OCI-LY7 (cell line): ENCODE data around the gene SMPD3. TPM values are rescaled to one million over a fixed set of nuclear protein-coding genes. Genes with fewer than 3 reads are reported as not detected.

ENCODE experiments used
- BruUV-seq: library from RNA; stranded (reverse); fragments of 400-500 nt; replicated peaks from 2 replicates; lab custom pipeline; 2021; lab: Mats Ljungman, UMichigan
- CTCF ChIA-PET: fragments of 300-600 bp; sonication (Branson Sonifier 250); formaldehyde crosslinking; loops from one replicate; lab custom pipeline; 2022; ENCODE audit warnings: antibody characterized with exemption; ENCODE audit not compliant: unreplicated experiment; lab: Charles Lee
- POLR2A ChIA-PET: fragments of 300-600 bp; sonication (Branson Sonifier 250); formaldehyde crosslinking; loops from one replicate; lab custom pipeline; 2022; ENCODE audit warnings: antibody characterized with exemption; lab: Charles Lee
- DNase-seq: peaks from one replicate; pipeline ENCODE4 v3.0.0-alpha.2; 2015; ENCODE audit warnings: low spot score
- H2AFZ ChIP-seq: fragments of 200-600 bp; sonication (generic), shearing (Covaris generic); 2 replicates; pipeline ENCODE4 v1.6.1; 2014; ENCODE audit warnings: mild to moderate bottlenecking, antibody characterized with exemption, low read length, moderate library complexity
- H3K27ac ChIP-seq: fragments of 200-600 bp; sonication (generic); 2 replicates; pipeline ENCODE4 v1.5.1; 2014; ENCODE audit warnings: mixed run types, low read depth, mild to moderate bottlenecking, moderate library complexity, low read length, inconsistent platforms; ENCODE audit not compliant: poor library complexity, severe bottlenecking
- H3K36me3 ChIP-seq: fragments of 200-600 bp; sonication (generic); 2 replicates; pipeline ENCODE4 v1.6.1; 2014; ENCODE audit warnings: mild to moderate bottlenecking, antibody characterized with exemption, low read length, moderate library complexity, mixed read lengths; ENCODE audit not compliant: insufficient read depth
- H3K4me1 ChIP-seq: fragments of 200-600 bp; sonication (generic); 2 replicates; pipeline ENCODE4 v1.5.1; 2014; ENCODE audit warnings: mild to moderate bottlenecking, low read length; ENCODE audit not compliant: insufficient read depth, poor library complexity, severe bottlenecking
- H3K4me2 ChIP-seq: fragments of 200-600 bp; sonication (generic); 2 replicates; pipeline ENCODE4 v1.6.1; 2014; ENCODE audit warnings: mild to moderate bottlenecking, low read length
- H3K4me3 ChIP-seq: fragments of 200-600 bp; sonication (generic); 2 replicates; pipeline ENCODE4 v1.5.1; 2014; ENCODE audit warnings: mild to moderate bottlenecking, low read depth, low read length; ENCODE audit not compliant: poor library complexity, severe bottlenecking
- H3K79me2 ChIP-seq: fragments of 200-600 bp; sonication (generic); 2 replicates; pipeline ENCODE4 v1.6.1; 2016; ENCODE audit warnings: low read depth, mild to moderate bottlenecking, low read length, moderate library complexity, mixed read lengths; ENCODE audit not compliant: insufficient read depth
- H3K9me2 ChIP-seq: fragments of 200-600 bp; sonication (generic); 2 replicates; pipeline ENCODE4 v1.6.1; 2016; ENCODE audit warnings: mild to moderate bottlenecking, low read length, mixed read lengths; ENCODE audit not compliant: insufficient read depth
- H3K9me3 ChIP-seq: fragments of 200-600 bp; sonication (generic); 2 replicates; pipeline ENCODE4 v1.6.1; 2014; ENCODE audit warnings: mild to moderate bottlenecking, mixed run types, low read length, mixed read lengths
- H4K20me1 ChIP-seq: fragments of 200-600 bp; sonication (generic); 2 replicates; pipeline ENCODE4 v1.6.1; 2014; ENCODE audit warnings: mild to moderate bottlenecking, antibody characterized with exemption, low read length, moderate library complexity, mixed read lengths; ENCODE audit not compliant: insufficient read depth
- CTCF ChIP-seq: fragments of 200-600 bp; sonication (generic); conservative IDR thresholded peaks from 2 replicates; pipeline ENCODE4 v1.5.1; 2014; ENCODE audit warnings: mild to moderate bottlenecking, antibody characterized with exemption, low read length, moderate library complexity, mixed read lengths
- EZH2phosphoT487 ChIP-seq: fragments of 200-600 bp; sonication (generic); IDR thresholded peaks from 2 replicates; pipeline ENCODE4 v1.6.1; 2018; ENCODE audit warnings: low read depth, borderline replicate concordance, mild to moderate bottlenecking, mixed run types, antibody characterized with exemption, low read length, moderate library complexity, mixed read lengths
- intact Hi-C: fragments of 100-400 bp; cut with micrococcal nuclease; formaldehyde crosslinking; loops from one replicate; pipeline ENCODE4 v1.10.0; 2022; ENCODE audit not compliant: unreplicated experiment
- total RNA-seq, 2 experiments: library from RNA; depleted of rRNA in 1 of 2; stranded (reverse); fragments of >200 nt in 1 of 2; shearing (Covaris generic) in 1 of 2; gene quantifications; 2 replicates each; pipeline ENCODE4 v1.2.3, GENCODE V29; 2014 to 2022

Gene SMPD3
- total RNA-seq, 2 experiments from 2014 or later = 0.16 to 0.51 TPM

DNA sequence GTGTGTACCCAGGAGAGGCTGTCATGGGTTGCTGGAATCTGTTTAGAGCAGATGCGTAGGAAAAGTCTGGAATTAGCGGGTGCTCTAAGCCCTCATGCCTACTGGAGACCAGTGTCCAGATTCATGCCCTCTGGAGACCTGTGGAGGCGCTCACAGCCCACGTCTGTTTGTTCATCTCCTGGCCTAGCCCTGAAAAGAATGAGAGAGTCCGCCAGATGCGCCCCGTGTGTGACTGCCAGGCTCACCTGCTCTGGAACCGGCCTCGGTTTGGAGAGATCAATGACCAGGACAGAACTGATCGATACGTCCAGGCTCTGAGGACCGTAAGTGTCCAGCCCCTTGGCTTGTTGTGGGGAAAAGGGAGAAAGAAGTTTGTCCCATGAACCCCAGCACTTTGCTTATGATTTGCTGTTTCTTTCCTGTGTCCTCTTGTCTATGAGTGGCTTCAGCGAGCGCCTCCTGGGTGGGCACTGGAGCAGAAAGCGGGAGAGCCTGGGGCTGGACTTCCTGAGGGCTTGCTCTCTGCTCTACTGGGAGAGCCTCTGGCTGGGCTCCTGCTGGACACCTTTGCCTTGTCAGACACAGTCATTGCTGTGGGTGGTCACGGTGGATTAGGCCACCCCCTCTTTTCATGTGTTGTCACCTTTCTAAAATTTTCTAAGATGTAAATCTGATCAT lies 102.2 kb downstream of the SMPD3 start:
- no TSS peak for BruUV-seq
- intact Hi-C loops = no loop called here
- H3K4me3 ChIP-seq = no peak overlapping the region
- H4K20me1 ChIP-seq = no peaks in the 10 kb centered on the region
- no peaks in the 10 kb centered on the region for H3K9me2 ChIP-seq
- H3K4me2 ChIP-seq = no peak overlapping the region
- no peaks in the 10 kb centered on the region for H3K79me2 ChIP-seq
- no peaks in the 10 kb centered on the region for H3K9me3 ChIP-seq
- TF ChIP-seq CTCF (no peak), EZH2phosphoT487 (no peak)
- H2AFZ ChIP-seq = no peak overlapping the region
- peaks cover 94% of the 10 kb centered on the region for H3K36me3 ChIP-seq
- ChIA-PET POLR2A (no interaction called here), CTCF (no interaction called here)
- no peaks in the 10 kb centered on the region for H3K4me1 ChIP-seq
- no peak overlapping the region for H3K27ac ChIP-seq
- no peak for DNase-seq

GRCh38 chr16:68345351-68345810 lies 102.9 kb downstream of the SMPD3 start:
- H2AFZ ChIP-seq = no peak overlapping the region
- no peaks in the 10 kb centered on the region for H4K20me1 ChIP-seq
- H3K79me2 ChIP-seq = no peaks in the 10 kb centered on the region
- ChIA-PET POLR2A (no interaction called here), CTCF (no interaction called here)
- H3K4me1 ChIP-seq = no peaks in the 10 kb centered on the region
- H3K9me2 ChIP-seq = no peaks in the 10 kb centered on the region
- no peaks in the 10 kb centered on the region for H3K9me3 ChIP-seq
- no peak for TF ChIP-seq EZH2phosphoT487
- no peak for TF ChIP-seq CTCF
- BruUV-seq = no TSS peak
- intact Hi-C loops = no loop called here
- H3K36me3 ChIP-seq = peaks cover 97% of the 10 kb centered on the region
- H3K4me3 ChIP-seq = no peak overlapping the region
- no peak for DNase-seq
- no peak overlapping the region for H3K27ac ChIP-seq
- no peak overlapping the region for H3K4me2 ChIP-seq

GRCh38 chr16:68344252-68344651 lies 104.1 kb downstream of the SMPD3 start:
- CTCF ChIA-PET = no interaction called here
- H3K36me3 ChIP-seq = peaks cover 97% of the 10 kb centered on the region
- no peaks in the 10 kb centered on the region for H3K9me3 ChIP-seq
- H3K4me1 ChIP-seq = no peaks in the 10 kb centered on the region
- no TSS peak for BruUV-seq
- no peak overlapping the region for H3K4me3 ChIP-seq
- POLR2A ChIA-PET = interaction anchor here (0.6 kb wide), 1 partner anchor 927 kb away, joined by 3 read pairs; no protein-coding TSS in a partner anchor
- H3K4me2 ChIP-seq = no peak overlapping the region
- H3K79me2 ChIP-seq = no peaks in the 10 kb centered on the region
- H3K27ac ChIP-seq = no peak overlapping the region
- intact Hi-C loops = no loop called here
- H3K9me2 ChIP-seq = no peaks in the 10 kb centered on the region
- no peak for DNase-seq
- TF ChIP-seq CTCF (no peak), EZH2phosphoT487 (no peak)
- H2AFZ ChIP-seq = no peak overlapping the region
- H4K20me1 ChIP-seq = no peaks in the 10 kb centered on the region
